WTC11 (cell line): Measurements from ENCODE around the gene TMEM82. TPM values are rescaled to one million over a fixed set of nuclear protein-coding genes. Genes with fewer than 3 reads are reported as not detected.
"Not testable (repeated sequence)": the region's sequence is repeated elsewhere in the genome, so short reads cannot be mapped to it uniquely, and the experiment has no call there.

ENCODE experiments used
- ATAC-seq: fragments of 200-7000 bp; cut with Tn5 transposase; 2 replicates; pipeline ENCODE4 v1.10.0; 2021; ENCODE audit warnings: mild to moderate bottlenecking, moderate library complexity
- CTCF ChIA-PET: fragments of 300-600 bp; sonication (Branson Sonifier 250); formaldehyde crosslinking; loops from one replicate; lab custom pipeline; 2021; ENCODE audit warnings: antibody characterized with exemption; lab: Charles Lee
- POLR2A ChIA-PET: fragments of 350-600 bp; sonication (Branson Sonifier 250); formaldehyde crosslinking; loops from one replicate; lab custom pipeline; 2021; ENCODE audit warnings: antibody characterized with exemption; lab: Charles Lee
- DNase-seq: peaks from one replicate; pipeline ENCODE4 v3.0.0; 2021; ENCODE audit warnings: low spot score
- H3K27ac Mint-ChIP-seq: 2 replicates; pipeline ENCODE4 v1.8.0; 2021; ENCODE audit warnings: mixed read lengths
- H3K27me3 Mint-ChIP-seq: 2 replicates; pipeline ENCODE4 v1.8.0; 2021; ENCODE audit warnings: low read depth, mild to moderate bottlenecking, moderate library complexity, mixed read lengths
- H3K36me3 Mint-ChIP-seq: 2 replicates; pipeline ENCODE4 v1.8.0; 2021; ENCODE audit warnings: mixed read lengths
- H3K4me1 Mint-ChIP-seq: 2 replicates; pipeline ENCODE4 v1.8.0; 2022; ENCODE audit warnings: mixed read lengths
- H3K4me3 Mint-ChIP-seq: 2 replicates; pipeline ENCODE4 v1.8.0; 2021; ENCODE audit warnings: mild to moderate bottlenecking, moderate library complexity, mixed read lengths
- H3K9me3 Mint-ChIP-seq: 2 replicates; pipeline ENCODE4 v1.8.0; 2021; ENCODE audit warnings: mixed read lengths
- CBFB ChIP-seq: sonication (generic); formaldehyde crosslinking; IDR thresholded peaks from 2 replicates; pipeline ENCODE4 v1.8.1; 2022; ENCODE audit warnings: mild to moderate bottlenecking, low read depth, missing genetic modification reagents
- E2F1 ChIP-seq: sonication (generic); formaldehyde crosslinking; IDR thresholded peaks from 2 replicates; pipeline ENCODE4 v1.8.0; 2022; ENCODE audit warnings: mild to moderate bottlenecking, missing genetic modification reagents
- NFATC4 ChIP-seq: fragments of 250-450 bp; sonication (Bioruptor Pico); IDR thresholded peaks from 2 replicates; pipeline ENCODE4 v1.9.0; 2021; ENCODE audit warnings: mild to moderate bottlenecking
- NR3C1 ChIP-seq: sonication (generic); formaldehyde crosslinking; conservative IDR thresholded peaks from 2 replicates; pipeline ENCODE4 v1.8.1; 2023; ENCODE audit warnings: low read depth, mild to moderate bottlenecking, missing genetic modification reagents
- SMAD4 ChIP-seq: sonication (generic); formaldehyde crosslinking; IDR thresholded peaks from 2 replicates; pipeline ENCODE4 v1.8.0; 2022; ENCODE audit warnings: mild to moderate bottlenecking, missing genetic modification reagents
- STAT6 ChIP-seq: sonication (generic); formaldehyde crosslinking; conservative IDR thresholded peaks from 2 replicates; pipeline ENCODE4 v1.8.1; 2023; ENCODE audit warnings: mild to moderate bottlenecking, low read depth, missing genetic modification reagents, moderate library complexity
- ZBTB21 ChIP-seq: sonication (generic); formaldehyde crosslinking; IDR thresholded peaks from 2 replicates; pipeline ENCODE4 v1.8.1; 2023; ENCODE audit warnings: mild to moderate bottlenecking, missing genetic modification reagents, borderline replicate concordance
- ZNF263 ChIP-seq: sonication (generic); formaldehyde crosslinking; IDR thresholded peaks from 2 replicates; pipeline ENCODE4 v1.8.1; 2022; ENCODE audit warnings: low read depth, mild to moderate bottlenecking, moderate library complexity, missing genetic modification reagents
- ZNF423 ChIP-seq: fragments of 250-450 bp; sonication (Bioruptor Pico); IDR thresholded peaks from 2 replicates; pipeline ENCODE4 v2.1.2; 2022; ENCODE audit warnings: mild to moderate bottlenecking, moderate library complexity
- total RNA-seq: library from RNA; stranded (reverse); gene quantifications from 3 replicates; pipeline ENCODE4 v1.2.3, GENCODE V29; 2021
- TF ChIP-seq, protein P1 (sequence below): sonication (generic); formaldehyde crosslinking; IDR thresholded peaks from 2 replicates; pipeline ENCODE4 v1.8.0; 2022; ENCODE audit warnings: missing genetic modification reagents
- TF ChIP-seq, protein P2 (sequence below): sonication (generic); formaldehyde crosslinking; IDR thresholded peaks from 2 replicates; pipeline ENCODE4 v1.8.1; 2023; ENCODE audit warnings: mild to moderate bottlenecking, moderate library complexity, missing genetic modification reagents
- TF ChIP-seq, protein P3 (sequence below): sonication (generic); formaldehyde crosslinking; IDR thresholded peaks from 2 replicates; pipeline ENCODE4 v1.8.1; 2022; ENCODE audit warnings: missing genetic modification reagents, borderline replicate concordance
- TF ChIP-seq, protein P4 (sequence below): sonication (generic); formaldehyde crosslinking; IDR thresholded peaks from 2 replicates; pipeline ENCODE4 v1.8.1; 2022; ENCODE audit warnings: mild to moderate bottlenecking, moderate library complexity, missing genetic modification reagents
- TF ChIP-seq, protein P5 (sequence below): sonication (generic); formaldehyde crosslinking; IDR thresholded peaks from 2 replicates; pipeline ENCODE4 v1.8.0; 2023; ENCODE audit warnings: missing genetic modification reagents

Gene TMEM82
- total RNA-seq, 1 experiment from 2014 or later = 0.48 TPM

GRCh38 chr1:15698201-15698600 lies 44.1 kb upstream of the TMEM82 start (continued):
- TF ChIP-seq, protein P1, sequence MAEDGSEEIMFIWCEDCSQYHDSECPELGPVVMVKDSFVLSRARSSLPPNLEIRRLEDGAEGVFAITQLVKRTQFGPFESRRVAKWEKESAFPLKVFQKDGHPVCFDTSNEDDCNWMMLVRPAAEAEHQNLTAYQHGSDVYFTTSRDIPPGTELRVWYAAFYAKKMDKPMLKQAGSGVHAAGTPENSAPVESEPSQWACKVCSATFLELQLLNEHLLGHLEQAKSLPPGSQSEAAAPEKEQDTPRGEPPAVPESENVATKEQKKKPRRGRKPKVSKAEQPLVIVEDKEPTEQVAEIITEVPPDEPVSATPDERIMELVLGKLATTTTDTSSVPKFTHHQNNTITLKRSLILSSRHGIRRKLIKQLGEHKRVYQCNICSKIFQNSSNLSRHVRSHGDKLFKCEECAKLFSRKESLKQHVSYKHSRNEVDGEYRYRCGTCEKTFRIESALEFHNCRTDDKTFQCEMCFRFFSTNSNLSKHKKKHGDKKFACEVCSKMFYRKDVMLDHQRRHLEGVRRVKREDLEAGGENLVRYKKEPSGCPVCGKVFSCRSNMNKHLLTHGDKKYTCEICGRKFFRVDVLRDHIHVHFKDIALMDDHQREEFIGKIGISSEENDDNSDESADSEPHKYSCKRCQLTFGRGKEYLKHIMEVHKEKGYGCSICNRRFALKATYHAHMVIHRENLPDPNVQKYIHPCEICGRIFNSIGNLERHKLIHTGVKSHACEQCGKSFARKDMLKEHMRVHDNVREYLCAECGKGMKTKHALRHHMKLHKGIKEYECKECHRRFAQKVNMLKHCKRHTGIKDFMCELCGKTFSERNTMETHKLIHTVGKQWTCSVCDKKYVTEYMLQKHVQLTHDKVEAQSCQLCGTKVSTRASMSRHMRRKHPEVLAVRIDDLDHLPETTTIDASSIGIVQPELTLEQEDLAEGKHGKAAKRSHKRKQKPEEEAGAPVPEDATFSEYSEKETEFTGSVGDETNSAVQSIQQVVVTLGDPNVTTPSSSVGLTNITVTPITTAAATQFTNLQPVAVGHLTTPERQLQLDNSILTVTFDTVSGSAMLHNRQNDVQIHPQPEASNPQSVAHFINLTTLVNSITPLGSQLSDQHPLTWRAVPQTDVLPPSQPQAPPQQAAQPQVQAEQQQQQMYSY (CRISPR knock-in tag) = no peak
- no peak for TF ChIP-seq ZNF263
- TF ChIP-seq E2F1 (CRISPR knock-in tag) = no peak
- no peak for TF ChIP-seq CBFB (CRISPR knock-in tag)
- TF ChIP-seq ZNF423 (CRISPR knock-in tag) = no peak
- TF ChIP-seq NFATC4 (CRISPR knock-in tag) = no peak
- TF ChIP-seq, protein P2, sequence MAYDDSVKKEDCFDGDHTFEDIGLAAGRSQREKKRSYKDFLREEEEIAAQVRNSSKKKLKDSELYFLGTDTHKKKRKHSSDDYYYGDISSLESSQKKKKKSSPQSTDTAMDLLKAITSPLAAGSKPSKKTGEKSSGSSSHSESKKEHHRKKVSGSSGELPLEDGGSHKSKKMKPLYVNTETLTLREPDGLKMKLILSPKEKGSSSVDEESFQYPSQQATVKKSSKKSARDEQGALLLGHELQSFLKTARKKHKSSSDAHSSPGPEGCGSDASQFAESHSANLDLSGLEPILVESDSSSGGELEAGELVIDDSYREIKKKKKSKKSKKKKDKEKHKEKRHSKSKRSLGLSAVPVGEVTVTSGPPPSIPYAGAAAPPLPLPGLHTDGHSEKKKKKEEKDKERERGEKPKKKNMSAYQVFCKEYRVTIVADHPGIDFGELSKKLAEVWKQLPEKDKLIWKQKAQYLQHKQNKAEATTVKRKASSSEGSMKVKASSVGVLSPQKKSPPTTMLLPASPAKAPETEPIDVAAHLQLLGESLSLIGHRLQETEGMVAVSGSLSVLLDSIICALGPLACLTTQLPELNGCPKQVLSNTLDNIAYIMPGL (CRISPR knock-in tag) = no peak
- no peak for TF ChIP-seq SMAD4 (CRISPR knock-in tag)
- TF ChIP-seq STAT6 = no peak
- TF ChIP-seq, protein P3, sequence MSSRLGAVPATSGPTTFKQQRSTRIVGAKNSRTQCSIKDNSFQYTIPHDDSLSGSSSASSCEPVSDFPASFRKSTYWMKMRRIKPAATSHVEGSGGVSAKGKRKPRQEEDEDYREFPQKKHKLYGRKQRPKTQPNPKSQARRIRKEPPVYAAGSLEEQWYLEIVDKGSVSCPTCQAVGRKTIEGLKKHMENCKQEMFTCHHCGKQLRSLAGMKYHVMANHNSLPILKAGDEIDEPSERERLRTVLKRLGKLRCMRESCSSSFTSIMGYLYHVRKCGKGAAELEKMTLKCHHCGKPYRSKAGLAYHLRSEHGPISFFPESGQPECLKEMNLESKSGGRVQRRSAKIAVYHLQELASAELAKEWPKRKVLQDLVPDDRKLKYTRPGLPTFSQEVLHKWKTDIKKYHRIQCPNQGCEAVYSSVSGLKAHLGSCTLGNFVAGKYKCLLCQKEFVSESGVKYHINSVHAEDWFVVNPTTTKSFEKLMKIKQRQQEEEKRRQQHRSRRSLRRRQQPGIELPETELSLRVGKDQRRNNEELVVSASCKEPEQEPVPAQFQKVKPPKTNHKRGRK (CRISPR knock-in tag) = no peak
- TF ChIP-seq, protein P4, sequence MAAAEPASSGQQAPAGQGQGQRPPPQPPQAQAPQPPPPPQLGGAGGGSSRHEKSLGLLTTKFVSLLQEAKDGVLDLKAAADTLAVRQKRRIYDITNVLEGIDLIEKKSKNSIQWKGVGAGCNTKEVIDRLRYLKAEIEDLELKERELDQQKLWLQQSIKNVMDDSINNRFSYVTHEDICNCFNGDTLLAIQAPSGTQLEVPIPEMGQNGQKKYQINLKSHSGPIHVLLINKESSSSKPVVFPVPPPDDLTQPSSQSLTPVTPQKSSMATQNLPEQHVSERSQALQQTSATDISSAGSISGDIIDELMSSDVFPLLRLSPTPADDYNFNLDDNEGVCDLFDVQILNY (CRISPR knock-in tag) = no peak
- no peak for TF ChIP-seq NR3C1 (CRISPR knock-in tag)
- no peak for TF ChIP-seq ZBTB21 (CRISPR knock-in tag)
- TF ChIP-seq, protein P5, sequence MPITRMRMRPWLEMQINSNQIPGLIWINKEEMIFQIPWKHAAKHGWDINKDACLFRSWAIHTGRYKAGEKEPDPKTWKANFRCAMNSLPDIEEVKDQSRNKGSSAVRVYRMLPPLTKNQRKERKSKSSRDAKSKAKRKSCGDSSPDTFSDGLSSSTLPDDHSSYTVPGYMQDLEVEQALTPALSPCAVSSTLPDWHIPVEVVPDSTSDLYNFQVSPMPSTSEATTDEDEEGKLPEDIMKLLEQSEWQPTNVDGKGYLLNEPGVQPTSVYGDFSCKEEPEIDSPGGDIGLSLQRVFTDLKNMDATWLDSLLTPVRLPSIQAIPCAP (CRISPR knock-in tag) = no peak

DNA sequence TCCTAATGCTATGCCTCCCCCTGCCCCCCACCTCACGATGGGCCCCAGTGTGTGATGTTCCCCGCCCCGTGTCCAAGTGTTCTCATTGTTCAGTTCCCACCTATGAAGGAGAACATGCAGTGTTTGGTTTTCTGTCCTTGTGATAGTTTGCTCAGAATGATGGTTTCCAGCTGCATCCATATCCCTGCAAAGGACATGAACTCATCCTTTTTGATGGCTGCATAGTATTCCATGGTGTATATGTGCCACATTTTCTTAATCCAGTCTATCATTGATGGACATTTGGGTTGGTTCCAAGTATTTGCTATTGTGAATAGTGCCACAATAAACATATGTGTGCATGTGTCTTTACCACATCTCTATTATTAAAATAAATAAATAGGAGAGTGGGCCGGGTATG lies 43.0 kb upstream of the TMEM82 start:
- CTCF ChIA-PET, H3K27me3 Mint-ChIP-seq, H3K36me3 Mint-ChIP-seq, DNase-seq, H3K4me3 Mint-ChIP-seq, H3K4me1 Mint-ChIP-seq, ATAC-seq, H3K27ac Mint-ChIP-seq, H3K9me3 Mint-ChIP-seq: not testable (repeated sequence)
- POLR2A ChIA-PET = interaction anchor here (0.6 kb wide), 1 partner anchor 137 kb away, joined by 4 read pairs; no protein-coding TSS in a partner anchor
